ENCODE measurements around the gene TP73. TPM values are rescaled to one million over a fixed set of nuclear protein-coding genes. Genes with fewer than 3 reads are reported as not detected.
A peak's percentile ranks its signal among the peaks of the same experiment; 100 is the strongest.

The TP73 gene
- 1 to 10 TPM in 5 of 10 donors, under 1 TPM in 5; 0.60 to 3.2 (median 0.91) TPM for polyA plus RNA-seq (ENCODE audit: insufficient read length in 10 of 10)
- long read RNA-seq, donor 1, result 0 reads
- long read RNA-seq, donor 2, result 0 reads
- long read RNA-seq, donor 3, result 0 reads
- long read RNA-seq, donor 4, result 0 reads
- long read RNA-seq, donor 5, result 0 reads
- long read RNA-seq, donor 6, result 0 reads
- long read RNA-seq, donor 7, result 0 reads
- long read RNA-seq, donor 8, result 0 reads
- long read RNA-seq, donor 9, result 0 reads

DNA sequence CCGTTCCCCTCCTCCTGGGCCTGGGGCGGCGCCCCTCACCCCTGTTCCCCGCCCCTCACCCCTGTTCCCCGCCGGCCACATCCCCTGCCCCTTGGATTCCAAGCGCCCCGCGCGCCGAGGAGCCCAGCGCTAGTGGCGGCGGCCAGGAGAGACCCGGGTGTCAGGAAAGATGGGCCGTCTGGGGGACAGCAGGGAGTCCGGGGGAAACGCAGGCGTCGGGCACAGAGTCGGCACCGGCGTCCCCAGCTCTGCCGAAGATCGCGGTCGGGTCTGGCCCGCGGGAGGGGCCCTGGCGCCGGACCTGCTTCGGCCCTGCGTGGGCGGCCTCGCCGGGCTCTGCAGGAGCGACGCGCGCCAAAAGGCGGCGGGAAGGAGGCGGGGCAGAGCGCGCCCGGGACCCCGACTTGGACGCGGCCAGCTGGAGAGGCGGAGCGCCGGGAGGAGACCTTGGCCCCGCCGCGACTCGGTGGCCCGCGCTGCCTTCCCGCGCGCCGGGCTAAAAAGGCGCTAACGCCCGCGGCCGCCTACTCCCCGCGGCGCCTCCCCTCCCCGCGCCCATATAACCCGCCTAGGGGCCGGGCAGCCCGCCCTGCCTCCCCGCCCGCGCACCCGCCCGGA is at the start of gene TP73:
TP73 (plus strand) TSS at position 587 of the 618 bp plus-strand sequence. CDS start 29,850 bp downstream, outside the sequence.
- peak in 2 of 3 donors; percentile 33 to 59 for DNase-seq

DNA sequence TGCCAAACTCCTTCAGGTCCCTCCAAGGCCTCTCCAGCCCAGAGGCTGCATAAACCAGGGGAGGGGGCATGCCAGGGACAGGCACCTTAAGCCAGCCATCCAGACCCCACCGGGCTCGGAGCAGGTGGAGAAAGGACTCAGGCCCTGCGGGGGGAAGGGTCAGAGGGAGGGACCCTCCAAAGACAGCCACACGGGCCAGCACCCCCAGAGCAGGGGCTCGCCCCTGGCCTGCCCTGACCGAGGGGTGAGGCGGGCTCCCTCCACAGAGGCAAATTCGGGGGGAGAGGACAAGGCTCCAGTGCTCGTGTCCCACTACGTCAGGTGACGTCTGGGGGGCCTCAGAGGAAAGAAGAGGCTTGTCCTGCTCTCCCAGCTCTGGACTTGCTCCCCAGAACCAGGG is 49.2 kb upstream of the TP73 start:
- no peak for DNase-seq

DNA sequence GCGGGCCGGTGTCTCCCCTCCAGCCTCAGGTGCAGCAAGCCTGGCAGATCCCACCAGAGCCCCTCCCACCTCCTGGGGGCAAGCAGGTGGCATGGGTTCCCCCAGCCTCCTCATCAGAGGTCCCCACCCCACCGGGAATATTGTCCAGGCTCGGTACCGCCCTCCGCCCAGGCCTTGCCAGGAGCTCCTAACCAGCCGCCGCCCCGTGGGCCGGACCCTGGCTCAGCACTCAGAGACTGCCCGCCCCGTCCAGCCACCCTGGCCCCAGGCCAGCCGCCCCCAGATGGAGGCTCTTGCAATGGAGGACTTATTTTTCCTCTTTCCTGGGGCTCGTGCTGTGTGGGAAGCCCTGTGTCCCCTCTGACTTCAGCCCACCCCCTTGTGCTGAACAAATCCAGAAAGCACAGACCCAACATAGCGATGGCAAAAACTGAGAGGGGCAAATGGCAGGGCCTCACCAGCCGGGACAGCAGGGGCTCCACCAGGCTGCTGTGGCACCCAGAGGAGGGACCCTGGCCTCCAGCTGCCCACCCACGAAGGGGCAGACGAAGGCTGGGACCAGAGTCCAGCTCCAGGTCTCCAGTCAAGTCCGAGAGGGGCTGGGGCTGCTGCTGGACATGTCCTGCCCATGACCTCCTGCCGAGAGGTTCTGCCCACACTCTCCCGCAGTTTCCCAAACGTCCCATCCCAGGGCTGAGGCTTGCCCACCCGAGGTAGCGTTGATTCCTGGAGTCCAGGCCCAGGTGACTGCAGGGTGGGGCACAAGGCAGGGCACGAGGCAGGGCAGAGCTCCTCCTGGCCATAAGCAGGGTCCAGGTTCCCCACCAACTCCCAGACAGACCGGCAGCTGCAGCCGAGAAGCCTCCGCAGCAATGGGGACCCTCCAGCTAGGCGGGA is 48.5 kb upstream of the TP73 start:
- DNase-seq, result no peak

DNA sequence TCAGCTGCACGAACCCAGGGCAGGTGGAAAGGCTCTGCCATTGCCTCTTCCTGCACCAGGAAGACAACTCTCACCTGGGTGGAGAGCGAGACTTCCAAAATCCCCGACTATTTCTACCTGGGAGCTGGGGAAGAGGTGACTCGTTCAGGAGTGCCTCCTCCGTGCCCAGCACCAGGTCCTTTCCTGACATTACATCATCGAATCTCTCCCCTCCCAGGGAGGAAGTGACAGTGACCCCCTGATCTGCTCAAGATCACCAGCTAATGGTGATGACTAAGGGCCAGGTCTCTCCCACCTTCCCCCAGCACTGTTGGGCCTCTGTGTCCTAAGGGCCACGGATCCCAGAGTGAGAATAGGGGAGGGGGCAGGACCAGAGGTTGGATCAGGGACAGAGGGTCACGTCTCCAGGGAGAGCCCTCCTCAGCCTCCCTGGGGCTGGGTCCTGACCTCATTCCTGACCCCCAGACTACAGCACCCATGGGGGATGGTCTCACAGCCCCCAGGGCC is 47.8 kb upstream of the TP73 start:
- DNase-seq, result no peak

DNA sequence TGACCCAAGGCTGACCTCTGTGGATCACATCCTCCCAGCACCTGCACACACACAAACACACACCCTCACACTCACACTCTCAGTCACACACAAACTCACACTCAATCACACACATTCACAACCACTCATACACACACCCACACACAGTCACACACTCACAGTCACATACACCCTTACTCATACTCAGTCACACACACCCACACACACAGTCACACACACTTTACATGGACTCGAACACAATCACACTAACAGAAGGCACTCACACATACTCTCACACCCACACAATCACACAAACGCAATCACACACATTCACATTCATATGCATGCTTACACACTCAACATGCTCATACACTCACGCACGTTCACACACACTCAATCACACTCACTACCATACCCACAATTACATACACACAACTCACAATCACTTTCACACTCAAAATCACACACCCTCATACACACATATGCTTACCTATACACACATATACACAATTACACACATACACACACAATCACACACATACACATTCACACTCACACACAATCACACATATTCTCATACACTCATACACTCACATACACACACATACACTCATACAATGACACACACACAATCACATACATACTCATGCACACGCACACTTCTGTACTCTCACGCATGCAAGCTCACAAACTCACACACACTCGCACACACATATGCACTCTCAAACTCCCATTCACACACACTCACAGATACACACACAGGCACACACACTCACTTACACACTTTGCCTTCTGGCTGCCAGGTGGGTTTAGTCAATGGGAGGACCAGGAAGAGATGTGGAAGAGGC is 47.1 kb upstream of the TP73 start:
- no peak for DNase-seq

DNA sequence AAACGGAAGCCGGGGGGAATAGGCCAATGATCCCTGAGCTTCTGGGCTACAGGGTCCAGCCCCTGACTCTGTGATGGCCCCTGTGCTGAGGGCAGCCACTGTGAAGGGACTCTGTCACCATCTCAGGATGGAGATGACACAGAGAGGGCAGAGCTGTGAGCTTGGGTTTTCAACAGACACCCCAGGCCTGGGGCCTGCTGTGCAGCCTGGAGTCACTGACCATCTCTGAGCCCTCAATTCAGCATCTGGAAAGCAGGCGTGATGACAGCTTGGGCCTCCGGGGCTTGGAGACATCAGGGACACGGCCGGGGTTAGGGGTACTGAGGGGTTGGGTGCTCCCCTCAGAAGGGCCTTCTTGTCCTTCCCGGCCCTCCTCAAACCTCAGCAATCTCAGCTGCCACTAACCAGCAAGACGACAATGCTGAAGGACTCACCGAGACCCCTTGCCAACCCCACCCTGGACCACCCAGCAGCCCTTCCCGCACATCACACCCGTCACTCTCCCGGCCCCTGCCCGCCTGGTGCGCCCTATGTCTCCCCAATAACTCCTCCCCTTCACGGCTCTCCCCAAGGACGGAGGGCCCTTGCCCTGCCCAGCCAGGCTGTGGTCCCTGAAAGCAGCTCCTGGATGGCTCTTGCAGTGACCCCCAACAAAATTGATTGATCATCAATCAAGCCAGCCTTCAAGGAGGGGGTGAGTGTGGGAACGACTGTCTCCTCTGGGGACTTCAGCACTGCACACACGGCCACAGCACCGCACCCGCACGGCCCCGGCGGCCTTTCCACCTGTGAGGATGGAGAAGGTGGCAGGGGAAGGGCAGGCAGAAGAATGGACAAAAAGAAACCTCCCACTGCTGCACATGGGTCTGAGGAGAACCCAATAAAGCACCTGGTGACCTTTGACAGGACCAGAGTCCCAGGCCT is 45.3 kb upstream of the TP73 start:
- no peak for DNase-seq

DNA sequence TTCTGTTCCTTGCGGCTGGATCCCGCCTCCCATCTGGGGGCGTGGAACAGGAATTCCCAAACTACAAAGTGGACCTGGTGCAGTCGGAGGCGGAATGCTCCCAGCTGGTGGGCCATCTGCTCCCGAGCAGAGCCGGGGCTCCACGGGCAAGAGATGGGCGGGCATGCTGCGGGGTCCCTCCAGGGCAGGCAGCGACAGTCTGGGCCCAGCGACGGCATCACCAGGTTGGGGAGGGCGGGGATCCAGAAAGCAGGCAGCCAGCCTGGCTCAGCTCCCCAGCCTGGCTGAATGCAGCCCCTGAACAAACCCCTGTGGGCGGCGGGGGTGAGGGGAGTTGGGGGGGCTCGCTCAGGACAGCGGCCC is 44.6 kb upstream of the TP73 start:
- DNase-seq, result no peak

DNA sequence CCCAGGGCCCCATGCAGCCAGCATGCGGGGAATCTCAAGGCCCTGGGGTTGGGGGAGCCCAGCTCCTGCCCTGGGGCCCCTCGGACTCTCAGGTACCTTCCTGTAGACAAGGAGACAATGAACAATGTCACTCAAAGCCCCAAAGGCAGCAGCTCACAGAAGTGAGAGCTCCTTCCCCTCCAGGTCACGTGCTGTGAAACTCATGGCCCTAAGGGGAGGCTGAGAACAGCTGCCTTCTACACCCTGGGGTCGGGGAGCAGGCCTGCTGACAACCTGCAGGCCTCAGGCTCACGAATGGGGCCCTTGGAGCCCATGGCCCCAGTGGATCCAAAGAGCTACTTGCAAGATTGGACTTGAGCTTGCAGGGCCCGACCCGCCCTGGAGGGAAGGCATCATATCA is 44.2 kb upstream of the TP73 start:
- DNase-seq, result no peak

DNA sequence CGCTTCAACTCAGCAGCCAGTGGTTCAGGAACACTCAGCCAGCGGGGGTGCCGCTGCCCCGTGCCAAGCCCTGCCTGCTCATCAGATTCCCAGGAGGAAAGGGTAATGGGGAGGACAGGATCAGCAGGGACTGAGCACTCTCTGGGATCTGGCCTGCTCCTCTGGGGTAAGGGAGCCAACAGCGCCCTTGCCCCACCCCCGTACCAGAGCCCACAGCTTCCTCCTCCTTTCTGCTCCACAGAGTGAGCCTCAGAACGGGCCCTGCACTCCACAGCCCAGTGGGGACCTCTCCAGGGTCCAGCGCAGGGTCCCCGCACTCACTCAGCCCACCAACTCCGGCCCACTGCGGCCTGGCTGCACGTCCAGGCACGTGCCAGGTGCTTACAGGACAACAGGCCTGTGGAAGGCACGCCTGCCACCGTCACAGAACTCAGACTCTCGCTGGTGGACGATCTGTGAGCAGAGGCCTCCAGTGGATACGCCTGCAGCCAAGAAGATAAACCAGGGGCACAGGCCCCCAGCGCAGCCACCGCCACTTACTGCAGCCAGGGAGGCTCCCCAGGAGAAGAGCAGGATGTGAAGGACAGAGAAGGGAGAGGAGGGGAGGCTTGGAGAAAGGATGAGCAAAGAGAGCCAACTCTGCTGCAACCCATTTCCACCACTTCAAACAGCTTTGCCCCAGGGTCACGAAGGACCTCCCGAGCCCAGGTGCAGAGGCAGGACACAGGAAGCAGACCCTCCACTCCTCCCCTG is 43.1 kb upstream of the TP73 start:
- no peak for DNase-seq

DNA sequence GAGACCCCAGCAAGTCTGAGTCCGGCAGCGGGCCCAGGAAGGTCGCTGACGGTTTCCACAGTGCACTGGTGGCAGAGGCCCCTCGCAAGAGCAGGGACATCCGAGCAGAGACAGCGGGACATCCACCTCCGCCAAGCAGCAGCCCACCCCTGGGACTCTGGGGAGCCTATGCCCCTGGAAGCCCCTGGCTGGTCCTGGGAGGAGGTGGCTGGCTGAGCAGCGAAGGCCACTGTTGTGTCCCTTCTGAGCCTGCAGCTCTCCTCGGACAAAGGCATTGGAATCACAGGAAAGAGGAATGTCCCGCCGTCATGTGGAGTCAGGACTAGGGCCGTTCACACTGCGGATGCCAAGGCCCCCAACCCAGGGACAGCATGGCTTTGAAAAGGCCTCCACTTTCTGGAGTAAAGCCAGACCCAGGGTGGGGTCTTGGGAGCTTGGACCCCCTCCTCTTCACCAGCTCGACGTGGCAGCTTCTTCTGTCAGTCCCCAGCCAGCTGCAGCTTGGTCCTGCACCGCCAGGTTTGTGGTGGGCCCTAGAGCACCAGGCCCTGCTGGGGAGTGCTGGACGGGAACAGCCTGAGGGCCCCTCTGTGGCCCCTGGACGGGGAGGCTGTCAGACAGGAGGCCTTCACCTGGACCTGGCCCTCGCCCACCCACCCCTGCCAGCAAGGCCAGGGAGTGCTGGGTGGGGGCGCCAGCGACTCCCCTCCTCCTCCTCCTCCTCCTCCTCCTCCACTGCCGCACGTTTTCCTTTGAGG is 42.4 kb upstream of the TP73 start:
- no peak for DNase-seq

DNA sequence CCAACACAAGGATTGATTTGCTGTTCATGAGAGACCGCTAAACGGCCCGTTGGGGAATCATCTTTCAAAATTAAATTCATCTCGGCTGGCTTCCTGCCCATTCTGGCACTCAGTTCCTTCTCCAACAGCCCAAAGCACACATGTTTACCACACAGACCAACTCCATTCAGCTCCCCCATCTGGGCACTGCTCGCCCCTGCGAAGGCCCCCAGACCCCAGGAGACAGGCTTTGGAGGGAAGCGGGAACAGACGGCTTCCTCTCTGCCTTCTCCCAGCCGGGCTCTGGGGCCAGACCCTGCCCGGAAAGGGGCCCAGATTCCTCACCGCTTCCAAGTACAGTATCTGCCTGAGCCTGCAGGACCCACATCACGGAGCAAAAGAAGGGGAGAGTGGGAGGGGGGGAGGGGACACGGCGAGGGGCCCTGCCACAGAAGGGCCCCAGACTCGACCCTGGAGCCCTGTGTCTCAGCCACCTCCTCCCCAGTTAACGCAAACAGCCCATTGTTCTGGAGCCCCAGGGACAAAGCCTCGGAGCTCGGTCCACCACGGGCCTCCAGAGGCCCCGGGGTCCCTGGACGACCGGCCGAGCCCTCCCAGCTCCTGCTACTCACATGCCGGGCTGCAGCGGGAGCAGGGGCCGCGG is 41.7 kb upstream of the TP73 start:
- peak in 1 of 3 donors; percentile 74 for DNase-seq

DNA sequence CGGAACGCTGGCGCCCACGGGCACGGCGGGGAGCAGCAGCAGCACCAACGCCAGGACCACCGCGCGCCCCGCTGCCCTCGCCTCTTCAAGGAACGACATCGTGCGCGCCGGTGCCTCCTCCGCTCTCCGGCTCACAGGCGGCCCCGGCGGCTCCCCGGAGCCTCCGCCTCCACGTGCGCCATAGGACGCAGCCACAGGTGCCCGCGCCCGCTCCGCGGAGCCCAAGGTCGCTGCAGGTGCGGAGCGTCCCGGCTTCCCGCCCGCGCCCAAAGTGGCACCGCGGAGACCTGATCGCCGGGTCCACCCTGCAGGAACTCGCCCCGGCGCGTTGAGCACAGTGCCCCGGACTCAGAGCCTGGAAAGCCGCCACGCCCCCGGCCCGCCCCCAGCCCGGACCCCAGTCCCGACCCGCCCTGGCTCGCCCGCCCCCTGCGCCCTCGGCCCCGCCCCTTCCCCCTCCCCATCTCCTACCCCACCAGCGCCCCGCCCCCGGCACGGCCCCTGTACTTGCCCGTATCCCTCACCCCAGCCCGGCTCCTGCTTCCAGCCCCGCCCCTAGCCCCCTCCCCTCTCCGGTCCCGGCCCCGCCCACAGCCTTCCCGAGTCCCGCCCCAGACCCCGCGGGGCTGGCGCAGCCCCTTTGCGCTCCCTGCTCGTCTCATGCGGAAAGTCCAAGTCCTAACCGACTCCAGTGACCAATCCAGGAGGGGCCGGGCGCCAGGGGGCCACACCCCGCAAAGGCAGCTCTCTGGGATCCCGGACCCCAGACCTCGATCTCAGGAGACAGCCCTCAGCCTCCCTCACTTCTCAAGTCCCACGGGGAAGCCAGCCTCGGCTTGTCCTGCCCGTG is 40.9 kb upstream of the TP73 start, which contains the start of gene MEGF6:
MEGF6 (minus strand) TSS at position 339 of the 850 bp plus-strand sequence; CDS start at position 99, 240 bp downstream.
- DNase-seq, result peak in 1 of 3 donors; percentile 76

DNA sequence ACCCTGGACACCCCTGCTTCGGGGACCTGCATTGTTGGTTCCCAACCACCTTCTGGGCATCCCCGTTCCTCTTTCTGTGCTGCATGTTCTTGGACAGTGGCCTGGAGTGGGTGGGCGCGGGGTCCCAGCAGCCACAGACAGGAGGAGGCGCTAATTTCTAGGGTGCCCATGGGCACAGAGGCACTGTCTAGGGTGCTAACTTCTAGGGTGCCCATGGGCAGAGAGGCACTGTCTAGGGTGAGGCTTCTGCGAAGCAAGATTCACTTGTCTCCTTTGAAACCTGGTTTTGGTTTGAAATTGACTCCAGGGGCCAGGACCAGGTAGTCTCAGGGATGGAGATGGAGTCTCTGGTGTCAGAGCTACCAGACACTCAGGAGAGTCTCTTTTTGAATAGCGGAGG is 40.2 kb upstream of the TP73 start:
- no peak for DNase-seq

DNA sequence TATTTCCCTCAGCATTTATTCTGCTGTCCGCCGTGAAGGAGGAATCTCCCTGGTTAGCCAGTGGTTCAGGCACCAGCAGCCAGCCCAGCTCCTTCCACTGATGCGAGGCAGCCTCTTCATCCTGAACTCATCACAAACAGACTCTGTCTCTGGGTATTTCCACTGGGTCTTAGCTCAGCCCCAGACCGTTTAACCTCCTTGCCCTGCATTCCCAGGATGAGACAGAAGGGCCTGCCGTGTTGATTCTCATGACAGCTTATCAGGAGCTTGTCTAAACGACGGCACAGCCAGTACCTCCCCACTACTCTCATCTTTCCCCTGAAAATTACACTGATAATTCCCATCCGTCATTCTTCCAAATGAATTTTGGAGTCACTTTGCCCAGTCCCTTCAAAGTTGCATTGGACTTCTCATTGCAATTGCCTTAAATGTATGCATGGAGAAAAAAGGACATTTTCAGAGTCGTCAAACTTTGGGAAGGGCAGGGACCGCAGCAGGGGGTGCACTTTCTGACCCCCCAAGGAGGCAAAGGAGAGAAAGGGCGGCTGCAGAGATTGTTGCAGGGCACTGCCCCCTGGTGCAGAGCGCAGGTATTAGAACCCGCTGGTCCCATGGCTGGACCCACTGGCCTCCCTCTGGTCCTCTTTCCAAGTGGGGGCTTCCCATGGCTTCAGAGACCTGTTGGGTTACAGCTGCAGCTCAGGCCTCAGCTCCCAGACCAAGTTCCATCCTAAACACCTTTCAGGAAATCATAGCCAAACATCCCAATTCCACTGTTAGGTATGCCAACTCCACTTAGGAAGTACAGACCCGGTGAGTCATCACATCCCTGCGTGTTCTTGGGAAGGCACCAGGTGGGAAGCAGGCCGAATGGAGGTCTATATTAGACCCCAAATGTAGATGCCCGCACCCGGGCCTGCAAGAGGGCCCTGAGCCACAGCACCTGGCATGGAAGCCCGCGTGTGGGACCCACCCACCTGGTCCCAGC is 37.3 kb upstream of the TP73 start:
- no peak for DNase-seq

DNA sequence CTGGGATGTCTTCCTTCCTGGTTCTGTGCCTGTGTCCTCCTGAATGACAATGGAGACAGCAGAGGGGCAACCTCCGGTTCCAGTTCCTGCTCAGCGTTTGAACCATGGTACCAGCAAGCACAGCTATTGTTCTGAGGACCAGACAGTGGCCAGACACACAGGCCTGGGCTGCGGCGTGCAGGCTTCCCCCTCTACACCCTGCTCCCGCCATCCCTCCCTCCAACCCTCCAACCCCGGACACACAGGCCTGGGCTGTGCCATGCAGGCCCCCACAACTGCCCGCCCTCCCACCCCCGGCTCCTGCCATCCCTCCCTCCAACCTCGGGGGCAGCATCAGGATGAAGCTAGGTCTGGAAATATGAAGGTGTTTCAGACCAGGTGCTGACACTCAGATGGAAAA is 35.5 kb upstream of the TP73 start:
- DNase-seq, result no peak

DNA sequence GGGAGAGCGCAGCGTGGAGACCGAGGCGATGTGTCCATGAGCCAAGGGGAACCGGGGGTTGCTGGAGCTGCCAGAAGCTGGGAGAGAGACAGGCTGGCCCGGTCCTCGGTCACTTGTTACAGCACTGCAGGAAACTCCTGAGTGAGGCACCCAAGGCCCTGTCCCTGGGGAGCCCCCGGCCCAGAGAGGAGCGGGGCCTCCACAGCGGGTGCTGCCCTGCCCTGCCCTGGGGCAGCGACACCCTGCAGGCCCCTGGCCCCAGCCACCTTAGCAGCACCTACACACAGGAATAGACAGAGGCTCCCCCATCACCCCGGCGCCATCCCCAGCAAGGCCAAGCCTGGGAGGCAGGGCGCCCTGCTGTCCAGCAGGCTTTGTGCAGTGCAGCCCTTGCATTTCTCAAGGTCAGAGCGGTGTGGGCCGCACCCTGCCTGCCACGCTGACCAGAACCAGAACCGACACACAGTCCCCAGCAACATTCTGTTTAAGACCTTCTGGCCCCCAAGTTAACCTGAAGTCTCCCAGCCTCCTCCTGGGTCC is 34.4 kb upstream of the TP73 start:
- no peak for DNase-seq
